ES-I3 (cell line): ENCODE results near the gene CD101.

Experiments
- H3K36me3 ChIP-seq: 2 replicates; pipeline ENCODE4 v1.6.1; 2013; ENCODE audit warnings: mild to moderate bottlenecking, low read length, control low read depth, moderate library complexity; ENCODE audit not compliant: insufficient read depth
- H3K4me1 ChIP-seq: 2 replicates; pipeline ENCODE4 v1.6.1; 2013; ENCODE audit warnings: mild to moderate bottlenecking, control low read depth, low read length; ENCODE audit not compliant: insufficient read depth
- H3K9ac ChIP-seq: 2 replicates; pipeline ENCODE4 v1.6.1; 2013; ENCODE audit warnings: low read depth, mild to moderate bottlenecking, low read length, moderate library complexity
- H3K9me3 ChIP-seq: 2 replicates; pipeline ENCODE4 v1.6.1; 2013; ENCODE audit warnings: mild to moderate bottlenecking, low read length, moderate library complexity; ENCODE audit not compliant: control insufficient read depth, insufficient read depth

CD101 gene

GRCh38 chr1:117038236-117038635, 36.7 kb downstream of the CD101 start:
- H3K4me1 ChIP-seq, result peaks cover 7% of the 10 kb centered on the region; the same call in 1 of the 2 replicates
- H3K9ac ChIP-seq, result no peak overlapping the region
- H3K9me3 ChIP-seq, result no peaks in the 10 kb centered on the region
- no peaks in the 10 kb centered on the region for H3K36me3 ChIP-seq

GRCh38 chr1:117044217-117044616, 42.7 kb downstream of the CD101 start:
- Histone ChIP-seq H3K9ac (no peak overlapping the region), H3K9me3 (no peaks in the 10 kb centered on the region), H3K36me3 (no peaks in the 10 kb centered on the region; the same call in 1 of the 2 replicates), H3K4me1 (no peaks in the 10 kb centered on the region)

- Histone ChIP-seq H3K9ac (no peak overlapping the region), H3K36me3 (no peaks in the 10 kb centered on the region; the same call in 1 of the 2 replicates), H3K9me3 (no peaks in the 10 kb centered on the region), H3K4me1 (no peaks in the 10 kb centered on the region)
Measured at GRCh38 chr1:117045644-117046043, 44.1 kb downstream of the CD101 start.

- Histone ChIP-seq H3K9me3 (no peaks in the 10 kb centered on the region), H3K36me3 (no peaks in the 10 kb centered on the region; the same call in 1 of the 2 replicates), H3K9ac (no peak overlapping the region), H3K4me1 (no peaks in the 10 kb centered on the region)
Measured at GRCh38 chr1:117046781-117047180, 45.2 kb downstream of the CD101 start.

- no peak overlapping the region for H3K9ac ChIP-seq
- H3K36me3 ChIP-seq, result peaks cover 1% of the 10 kb centered on the region
- no peaks in the 10 kb centered on the region for H3K9me3 ChIP-seq
- H3K4me1 ChIP-seq, result no peaks in the 10 kb centered on the region
Measured at GRCh38 chr1:117047271-117047670, 45.7 kb downstream of the CD101 start.

GRCh38 chr1:117049857-117050256, 48.3 kb downstream of the CD101 start:
- H3K36me3 ChIP-seq, result peaks cover 2% of the 10 kb centered on the region
- no peaks in the 10 kb centered on the region for H3K4me1 ChIP-seq
- H3K9ac ChIP-seq, result no peak overlapping the region
- H3K9me3 ChIP-seq, result no peaks in the 10 kb centered on the region

GRCh38 chr1:117051224-117052064, 49.9 kb downstream of the CD101 start:
- Histone ChIP-seq H3K9me3 (no peaks in the 10 kb centered on the region), H3K9ac (no peak overlapping the region), H3K4me1 (no peaks in the 10 kb centered on the region), H3K36me3 (peaks cover 2% of the 10 kb centered on the region)

- peaks cover 2% of the 10 kb centered on the region for H3K36me3 ChIP-seq
- H3K9me3 ChIP-seq, result no peaks in the 10 kb centered on the region
- H3K9ac ChIP-seq, result no peak overlapping the region
- H3K4me1 ChIP-seq, result no peaks in the 10 kb centered on the region
Measured at GRCh38 chr1:117054068-117054467, 52.5 kb downstream of the CD101 start.

GRCh38 chr1:117058810-117059209, 57.2 kb downstream of the CD101 start:
- no peaks in the 10 kb centered on the region for H3K9me3 ChIP-seq

GRCh38 chr1:117059334-117059677, 57.7 kb downstream of the CD101 start:
- Histone ChIP-seq H3K36me3 (peaks cover 4% of the 10 kb centered on the region; the same call in 1 of the 2 replicates), H3K9ac (peak overlapping the region; percentile 76), H3K4me1 (no peaks in the 10 kb centered on the region; the same call in 1 of the 2 replicates), H3K9me3 (no peaks in the 10 kb centered on the region)

More at GRCh38 chr1:117058810-117059209, 57.2 kb downstream of the CD101 start:
- peaks cover 4% of the 10 kb centered on the region; the same call in 1 of the 2 replicates for H3K36me3 ChIP-seq
- no peaks in the 10 kb centered on the region; the same call in 1 of the 2 replicates for H3K4me1 ChIP-seq
- peak overlapping the region; percentile 76 for H3K9ac ChIP-seq

GRCh38 chr1:117059678-117060440, 58.3 kb downstream of the CD101 start, which contains the start of gene TTF2:
Gene TTF2, plus strand, starts transcription at chr1:117060326. Its CDS starts 21 bp downstream, at chr1:117060347.
- H3K4me1 ChIP-seq, result no peaks in the 10 kb centered on the region; the same call in 1 of the 2 replicates
- H3K36me3 ChIP-seq, result peaks cover 4% of the 10 kb centered on the region; the same call in 1 of the 2 replicates
- peak within 1 kb of the TSS; percentile 76 for H3K9ac ChIP-seq
- H3K9me3 ChIP-seq, result no peaks in the 10 kb centered on the region

- H3K4me1 ChIP-seq, result no peaks in the 10 kb centered on the region; the same call in 1 of the 2 replicates
- H3K36me3 ChIP-seq, result peaks cover 4% of the 10 kb centered on the region; the same call in 1 of the 2 replicates
- no peaks in the 10 kb centered on the region for H3K9me3 ChIP-seq
- H3K9ac ChIP-seq, result peak overlapping the region; percentile 76
Measured at GRCh38 chr1:117060441-117061317, 59.1 kb downstream of the CD101 start.

GRCh38 chr1:117061986-117062415, 60.4 kb downstream of the CD101 start:
- no peaks in the 10 kb centered on the region; the same call in 1 of the 2 replicates for H3K4me1 ChIP-seq
- H3K9ac ChIP-seq, result no peak overlapping the region
- H3K9me3 ChIP-seq, result no peaks in the 10 kb centered on the region
- peaks cover 4% of the 10 kb centered on the region; the same call in 1 of the 2 replicates for H3K36me3 ChIP-seq
